ENCODE measurements around the gene RNF34.

GRCh38 chr12:121442028-121442948 is 42.4 kb downstream of the RNF34 start:
- TF ChIP-seq POLR2A (IDR thresholded peaks at IDR 0.05) (no peak), POLR2AphosphoS5 (IDR thresholded peaks at IDR 0.05) (no peak), CTCF (IDR thresholded peaks at IDR 0.05) (no peak)
